Lower leg skin (tissue), 3 donors: Measurements from ENCODE around the gene FAU.

Experiments used
- CTCF ChIP-seq, 3 donors: fragments of 450-650 bp; IDR thresholded peaks; one replicate each; pipeline ENCODE4 v1.5.1; 2016; ENCODE audit warnings: antibody characterized with exemption in 3 of 3, mild to moderate bottlenecking in 3 of 3, moderate library complexity in 2 of 3
- POLR2A ChIP-seq, 2 donors: fragments of 450-650 bp; IDR thresholded peaks; one replicate each; pipeline ENCODE4 v1.6.1; 2016 to 2017; ENCODE audit warnings: antibody characterized with exemption in 2 of 2, mild to moderate bottlenecking in 1 of 2, moderate library complexity in 1 of 2

GRCh38 chr11:65159012-65159411, 37.1 kb upstream of the FAU start:
- TF ChIP-seq CTCF (IDR thresholded peaks at IDR 0.05) = no peak
- no peak for TF ChIP-seq POLR2A (IDR thresholded peaks at IDR 0.05)
